T-cell (primary cell): ENCODE measurements around the gene GRWD1. TPM values are rescaled to one million over a fixed set of nuclear protein-coding genes. Genes with fewer than 3 reads are reported as not detected.
A peak's percentile ranks its signal among the peaks of the same experiment; 100 is the strongest.

Experiments
- ATAC-seq, 4 experiments: fragments of 200-7000 bp in 3 of 4; fragments of 150-1000 bp in 1 of 4; cut with Tn5 transposase; replicated peaks in 1 of 4; 1 replicate in 3 of 4; 2 replicates in 1 of 4; pipeline ENCODE4 v1.10.0; 2021; ENCODE audit warnings: moderate library complexity in 3 of 4, mild to moderate bottlenecking in 2 of 4, moderate number of reproducible peaks in 1 of 4
- CTCF ChIA-PET, 2 donors: fragments of 300-600 bp; sonication (Branson Sonifier 250); formaldehyde crosslinking; loops; one replicate each; lab custom pipeline; 2022; ENCODE audit warnings: antibody characterized with exemption in 2 of 2; lab: Charles Lee
- POLR2A ChIA-PET, 2 donors: fragments of 300-600 bp; sonication (Branson Sonifier 250); formaldehyde crosslinking; loops; one replicate each; lab custom pipeline; 2022; ENCODE audit warnings: antibody characterized with exemption in 2 of 2; lab: Charles Lee
- DNase-seq, 35 experiments: peaks; one replicate each; pipeline versions ENCODE4 v3.0.0 to v3.0.0-alpha.2; 2013 to 2023
- H3K27ac ChIP-seq: one replicate; pipeline ENCODE4 v1.5.1; 2013; ENCODE audit warnings: low read length
- H3K27me3 ChIP-seq, 2 experiments: replicated peaks in 1 of 2; 1 replicate in 1 of 2; 2 replicates in 1 of 2; pipeline versions ENCODE4 v1.6.1 to v1.7.0; 2013; ENCODE audit warnings: low read length in 1 of 2, mixed read lengths in 1 of 2; ENCODE audit not compliant: control insufficient read depth in 2 of 2, insufficient read depth in 2 of 2; ENCODE audit errors: extremely low read depth in 1 of 2
- H3K36me3 ChIP-seq, 2 donors: 1 replicate in 1 of 2; 2 replicates in 1 of 2; pipeline versions ENCODE4 v1.6.1 to v1.7.0; 2013; ENCODE audit warnings: low read length in 1 of 2; ENCODE audit not compliant: control insufficient read depth in 2 of 2, insufficient read depth in 1 of 2; ENCODE audit errors: extremely low read depth in 1 of 2
- H3K4me1 ChIP-seq, 2 experiments: 1 replicate in 1 of 2; 2 replicates in 1 of 2; pipeline versions ENCODE4 v1.6.1 to v1.7.0; 2013; ENCODE audit warnings: low read length in 2 of 2, mixed read lengths in 1 of 2; ENCODE audit not compliant: insufficient read depth in 2 of 2, control insufficient read depth in 1 of 2; ENCODE audit errors: extremely low read depth in 1 of 2
- H3K4me3 ChIP-seq, 2 donors: 1 replicate in 1 of 2; 2 replicates in 1 of 2; pipeline versions ENCODE4 v1.5.1 to v1.7.0; 2013; ENCODE audit warnings: mild to moderate bottlenecking in 2 of 2, low read length in 1 of 2, moderate library complexity in 1 of 2; ENCODE audit not compliant: control insufficient read depth in 1 of 2; ENCODE audit errors: extremely low read depth in 1 of 2
- H3K9me3 ChIP-seq: 2 replicates; pipeline ENCODE4 v1.7.0; 2013
- H3K27ac Mint-ChIP-seq, 2 donors: one replicate each; pipeline ENCODE4 v1.8.0; 2020 to 2021; ENCODE audit warnings: mild to moderate bottlenecking in 2 of 2, mixed read lengths in 2 of 2
- H3K27me3 Mint-ChIP-seq, 2 donors: one replicate each; pipeline ENCODE4 v1.8.0; 2021 to 2022; ENCODE audit warnings: mixed read lengths in 2 of 2
- H3K36me3 Mint-ChIP-seq: one replicate; pipeline ENCODE4 v1.8.0; 2021; ENCODE audit warnings: mixed read lengths
- H3K4me1 Mint-ChIP-seq, 3 donors: one replicate each; pipeline ENCODE4 v1.8.0; 2020 to 2022; ENCODE audit warnings: mixed read lengths in 3 of 3, mild to moderate bottlenecking in 1 of 3
- H3K4me3 Mint-ChIP-seq, 3 donors: one replicate each; pipeline ENCODE4 v1.8.0; 2020 to 2022; ENCODE audit warnings: mild to moderate bottlenecking in 3 of 3, mixed read lengths in 3 of 3, moderate library complexity in 3 of 3
- H3K9me3 Mint-ChIP-seq, 3 donors: one replicate each; pipeline ENCODE4 v1.8.0; 2020 to 2022; ENCODE audit warnings: mixed read lengths in 3 of 3
- WGBS: methylation state at CpG from one replicate; pipeline ENCODE4 v1.1.5; 2013; ENCODE audit warnings: missing lambda C conversion rate; ENCODE audit not compliant: insufficient coverage; 5-methylcytosine and 5-hydroxymethylcytosine counted together
- total RNA-seq, 35 experiments: library from RNA in 6 of 35; stranded (reverse) in 6 of 35; fragments of 120-200 nt in 1 of 35; gene quantifications; one replicate each; pipeline versions ENCODE4 v1.2.1 to v1.2.4 and lab custom pipeline; 2013 to 2026

GRWD1 gene
- total RNA-seq, 5 donors from 2014 or later (not counting 1 experiment from before 2014, with no cell fraction given) = 29.7 to 55.2 (median 42.6) TPM

DNA sequence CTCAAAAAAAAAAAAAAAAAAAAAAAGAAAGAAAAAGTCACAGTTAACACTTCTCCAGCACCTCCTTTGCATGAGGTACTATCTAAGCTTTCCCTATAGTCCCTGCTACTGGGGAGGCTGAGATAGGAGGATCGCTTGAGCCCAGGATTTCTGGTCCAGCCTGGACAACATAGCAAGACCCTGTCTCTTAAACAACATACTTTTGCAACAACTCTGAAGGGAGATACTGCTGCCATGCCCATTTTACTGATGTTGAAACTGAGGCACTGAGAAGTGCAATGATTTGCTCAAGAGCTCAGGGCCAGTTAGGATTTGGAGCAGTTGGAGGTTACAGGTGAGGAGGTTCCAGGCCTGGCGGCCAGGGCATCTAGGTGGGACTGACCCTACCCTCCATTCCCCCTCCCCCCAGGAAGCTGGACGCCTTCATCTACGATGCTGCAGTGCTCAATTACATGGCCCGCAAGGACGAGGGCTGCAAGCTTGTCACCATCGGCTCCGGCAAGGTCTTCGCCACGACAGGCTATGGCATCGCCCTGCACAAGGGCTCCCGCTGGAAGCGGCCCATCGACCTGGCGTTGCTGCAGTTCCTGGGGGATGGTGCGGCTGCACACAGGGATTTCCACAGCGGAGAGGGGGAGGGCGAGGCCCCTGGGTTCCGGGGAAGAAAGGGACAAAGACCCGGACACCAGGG, 4.3 kb upstream of the GRWD1 start:
- ChIA-PET POLR2A (no interaction called here), CTCF (interaction anchor here in 1 of 2 donors (0.6 kb wide), 2 partner anchors 20 to 206 kb away, joined by 4 to 6 read pairs; no protein-coding TSS in a partner anchor)
- Histone ChIP-seq H3K36me3 (no peaks in the 10 kb centered on the region), H3K4me3 (no peak overlapping the region), H3K27ac (no peak overlapping the region), H3K9me3 (no peaks in the 10 kb centered on the region), H3K4me1 (peaks cover 11 to 25% of the 10 kb centered on the region in 2 experiments), H3K27me3 (peaks cover 2 to 47% of the 10 kb centered on the region in 2 experiments)
- Mint-ChIP-seq H3K36me3 (no peaks in the 10 kb centered on the region), H3K27ac (peak overlapping the region in 1 of 2 donors; percentile 28), H3K4me3 (peak overlapping the region; percentile 34 to 70 (median 58)), H3K27me3 (peaks cover 25 to 33% of the 10 kb centered on the region in 2 donors), H3K9me3 (no peaks in the 10 kb centered on the region), H3K4me1 (peaks cover 24 to 32% (median 24%) of the 10 kb centered on the region in 3 donors)
- ATAC-seq (no peak), DNase-seq (no peak)
- WGBS = 96% methylated on average over 13 of the region's 20 CpGs

DNA sequence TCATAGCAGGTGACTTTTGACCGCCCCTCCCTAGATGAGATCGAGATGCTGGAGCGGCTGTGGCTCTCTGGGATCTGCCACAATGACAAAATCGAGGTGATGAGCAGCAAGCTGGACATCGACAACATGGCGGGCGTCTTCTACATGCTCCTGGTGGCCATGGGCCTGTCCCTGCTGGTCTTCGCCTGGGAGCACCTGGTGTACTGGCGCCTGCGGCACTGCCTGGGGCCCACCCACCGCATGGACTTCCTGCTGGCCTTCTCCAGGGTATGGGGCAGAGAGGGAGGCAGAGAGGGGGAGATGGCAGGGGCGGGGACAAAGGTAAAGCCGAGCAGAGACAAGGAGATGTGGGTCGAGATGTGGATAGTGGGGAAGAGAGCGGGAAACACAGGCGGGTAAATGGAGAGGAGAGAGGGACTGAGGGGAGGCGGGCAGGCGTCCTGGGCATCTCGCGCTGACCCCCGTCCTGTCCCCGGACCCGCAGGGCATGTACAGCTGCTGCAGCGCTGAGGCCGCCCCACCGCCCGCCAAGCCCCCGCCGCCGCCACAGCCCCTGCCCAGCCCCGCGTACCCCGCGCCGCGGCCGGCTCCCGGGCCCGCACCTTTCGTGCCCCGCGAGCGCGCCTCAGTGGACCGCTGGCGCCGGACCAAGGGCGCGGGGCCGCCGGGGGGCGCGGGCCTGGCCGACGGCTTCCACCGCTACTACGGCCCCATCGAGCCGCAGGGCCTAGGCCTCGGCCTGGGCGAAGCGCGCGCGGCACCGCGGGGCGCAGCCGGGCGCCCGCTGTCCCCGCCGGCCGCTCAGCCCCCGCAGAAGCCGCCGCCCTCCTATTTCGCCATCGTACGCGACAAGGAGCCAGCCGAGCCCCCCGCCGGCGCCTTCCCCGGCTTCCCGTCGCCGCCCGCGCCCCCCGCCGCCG, 3.4 kb upstream of the GRWD1 start:
- Mint-ChIP-seq H3K4me3 (peak overlapping the region; percentile 34 to 70 (median 58)), H3K27ac (no peak overlapping the region), H3K4me1 (peaks cover 25 to 34% (median 29%) of the 10 kb centered on the region in 3 donors), H3K27me3 (peaks cover 21 to 27% of the 10 kb centered on the region in 2 donors), H3K9me3 (no peaks in the 10 kb centered on the region), H3K36me3 (peaks cover 2% of the 10 kb centered on the region)
- ATAC-seq = no peak
- H3K27ac ChIP-seq = no peak overlapping the region
- H3K27me3 ChIP-seq = peaks cover 2 to 39% of the 10 kb centered on the region in 2 experiments
- H3K4me1 ChIP-seq = peaks cover 13 to 28% of the 10 kb centered on the region in 2 experiments
- no peak overlapping the region for H3K4me3 ChIP-seq
- H3K36me3 ChIP-seq = peaks cover 0 to 5% of the 10 kb centered on the region in 2 donors
- no peaks in the 10 kb centered on the region for H3K9me3 ChIP-seq
- ChIA-PET CTCF (interaction anchor here in 1 of 2 donors (1.0 kb wide), 1 partner anchor 108 kb away, joined by 3 read pairs; no protein-coding TSS in a partner anchor), POLR2A (no interaction called here)
- 37% methylated on average over 89 of the region's 94 CpGs for WGBS
- no peak for DNase-seq

- H3K9me3 Mint-ChIP-seq = no peaks in the 10 kb centered on the region
- no peak for ATAC-seq
These were observed 2.5 kb upstream of the GRWD1 start for GRCh38 chr19:48443256-48443655.

GRCh38 chr19:48443731-48444128, 2.1 kb upstream of the GRWD1 start:
- Histone ChIP-seq H3K9me3 (no peaks in the 10 kb centered on the region), H3K4me1 (peaks cover 13 to 28% of the 10 kb centered on the region in 2 experiments), H3K27ac (no peak overlapping the region), H3K27me3 (peaks cover 0 to 37% of the 10 kb centered on the region in 2 experiments), H3K36me3 (peaks cover 4 to 17% of the 10 kb centered on the region in 2 donors), H3K4me3 (peak overlapping the region; percentile 25 to 75)
- Mint-ChIP-seq H3K27me3 (peaks cover 17 to 22% of the 10 kb centered on the region in 2 donors), H3K4me3 (peak overlapping the region in 2 of 3 donors; percentile 17 to 90), H3K27ac (no peak overlapping the region), H3K9me3 (no peaks in the 10 kb centered on the region), H3K4me1 (peaks cover 33 to 44% (median 40%) of the 10 kb centered on the region in 3 donors), H3K36me3 (peaks cover 13% of the 10 kb centered on the region)
- ChIA-PET POLR2A (no interaction called here), CTCF (interaction anchor here (0.6 to 1.0 kb wide), 2 partner anchors 46 to 110 kb away, joined by 3 read pairs; no protein-coding TSS in a partner anchor)
- no peak for ATAC-seq
- WGBS = 6% methylated on average over 41 of the region's 45 CpGs
- peak in 1 of 35 experiments; percentile 27 for DNase-seq

More at GRCh38 chr19:48443256-48443655, 2.5 kb upstream of the GRWD1 start:
- Mint-ChIP-seq H3K27ac (no peak overlapping the region), H3K27me3 (peaks cover 17 to 22% of the 10 kb centered on the region in 2 donors), H3K36me3 (peaks cover 8% of the 10 kb centered on the region), H3K4me1 (peaks cover 28 to 40% (median 35%) of the 10 kb centered on the region in 3 donors), H3K4me3 (no peak overlapping the region)
- peaks cover 2 to 13% of the 10 kb centered on the region in 2 donors for H3K36me3 ChIP-seq
- H3K27ac ChIP-seq = no peak overlapping the region
- H3K27me3 ChIP-seq = peaks cover 0 to 39% of the 10 kb centered on the region in 2 experiments
- CTCF ChIA-PET = interaction anchor here (0.6 to 1.0 kb wide), 2 partner anchors 47 to 109 kb away, joined by 3 read pairs; no protein-coding TSS in a partner anchor
- H3K4me1 ChIP-seq = peaks cover 13 to 28% of the 10 kb centered on the region in 2 experiments
- peak in 4 of 35 experiments; percentile 6 to 35 (median 16) for DNase-seq
- WGBS = 1% methylated on average over 59 of the region's 60 CpGs
- H3K4me3 ChIP-seq = no peak overlapping the region
- no peaks in the 10 kb centered on the region for H3K9me3 ChIP-seq
- POLR2A ChIA-PET = no interaction called here

- H3K27me3 ChIP-seq = peaks cover 0 to 34% of the 10 kb centered on the region in 2 experiments
- WGBS = 19% methylated on average over 27 of the region's 38 CpGs
- peak overlapping the region; percentile 46 to 75 for H3K4me3 ChIP-seq
- no peaks in the 10 kb centered on the region for H3K9me3 ChIP-seq
- H3K36me3 Mint-ChIP-seq = peaks cover 18% of the 10 kb centered on the region
- H3K27ac ChIP-seq = no peak overlapping the region
- peak overlapping the region; percentile 90 to 92 (median 91) for H3K4me3 Mint-ChIP-seq
- no peaks in the 10 kb centered on the region for H3K9me3 Mint-ChIP-seq
- H3K27me3 Mint-ChIP-seq = peaks cover 17 to 22% of the 10 kb centered on the region in 2 donors
- peak overlapping the region; percentile 1 to 22 for H3K27ac Mint-ChIP-seq
- H3K36me3 ChIP-seq = peaks cover 4 to 22% of the 10 kb centered on the region in 2 donors
- DNase-seq (peak in 1 of 35 experiments; percentile 23), ATAC-seq (no peak)
- POLR2A ChIA-PET = interaction anchor here in 1 of 2 donors (0.6 kb wide), 1 partner anchor 17 kb away, joined by 9 read pairs; no protein-coding TSS in a partner anchor
- peaks cover 34 to 46% (median 42%) of the 10 kb centered on the region in 3 donors for H3K4me1 Mint-ChIP-seq
- peaks cover 13 to 28% of the 10 kb centered on the region in 2 experiments for H3K4me1 ChIP-seq
- CTCF ChIA-PET = interaction anchor here in 1 of 2 donors (0.5 kb wide), 1 partner anchor 179 kb away, joined by 3 read pairs; no protein-coding TSS in a partner anchor
These were observed 1.5 kb upstream of the GRWD1 start for GRCh38 chr19:48444129-48444935.
